Fibroblast of lung (primary cell): ENCODE results near the gene CD109.

Experiments
- CTCF ChIP-seq, 2 donors: IDR thresholded peaks in 1 of 2; conservative IDR thresholded peaks in 1 of 2; 1 replicate in 1 of 2; 2 replicates in 1 of 2; pipeline ENCODE4 v1.5.1; 2011 to 2012; ENCODE audit warnings: low read length in 2 of 2, control low read depth in 1 of 2, inconsistent platforms in 1 of 2, low read depth in 1 of 2, mild to moderate bottlenecking in 1 of 2
- EZH2 ChIP-seq: IDR thresholded peaks from 2 replicates; pipeline ENCODE4 v1.5.1; 2012; ENCODE audit warnings: low read length, control low read depth, mild to moderate bottlenecking; ENCODE audit errors: missing control alignments

GRCh38 chr6:73727114-73727513 is 31.1 kb downstream of the CD109 start:
- TF ChIP-seq EZH2 (no peak), CTCF (conservative IDR thresholded peaks at IDR 0.05 in 1 of 2, IDR thresholded peaks at IDR 0.05 in 1 of 2; ENCODE audit: low read depth in 1 of 2, low read length in 2 of 2) (no peak)
